GM12878 (cell line): ENCODE results near the gene DAPK3. TPM values are rescaled to one million over a fixed set of nuclear protein-coding genes. Genes with fewer than 3 reads are reported as not detected.

ENCODE experiments used
- ATAC-seq: fragments of 200-7000 bp; cut with Tn5 transposase; 3 replicates; pipeline ENCODE4 v1.9.1; 2020; ENCODE audit warnings: mild to moderate bottlenecking, moderate library complexity
- BruUV-seq: library from RNA; stranded (reverse); fragments of 400-500 nt; replicated peaks from 2 replicates; lab custom pipeline; 2021; lab: Mats Ljungman, UMichigan
- CTCF ChIA-PET: fragments of 300-600 bp; sonication (Branson Sonifier 250); formaldehyde crosslinking; extraction: SDS; loops from one replicate; lab custom pipeline; 2021; ENCODE audit warnings: inconsistent platforms; lab: Yijun Ruan, JAX
- POLR2A ChIA-PET: fragments of 350-600 bp; formaldehyde crosslinking; extraction: SDS; loops from one replicate; lab custom pipeline; 2021; ENCODE audit warnings: inconsistent platforms; lab: Charles Lee
- RAD21 ChIA-PET: fragments of 300-600 bp; sonication (Branson Sonifier 250); formaldehyde crosslinking; loops from one replicate; lab custom pipeline; 2023; ENCODE audit warnings: antibody characterized with exemption; ENCODE audit not compliant: unreplicated experiment; lab: Charles Lee
- SMC1A ChIA-PET: fragments of 300-600 bp; sonication (Branson Sonifier 250); formaldehyde crosslinking; loops from one replicate; lab custom pipeline; 2023; ENCODE audit not compliant: unreplicated experiment, uncharacterized antibody; lab: Charles Lee
- DNase-seq: peaks from one replicate; pipeline ENCODE4 v3.0.0-alpha.2; 2011; ENCODE audit warnings: low read depth, low spot score
- FAIRE-seq: peaks from 3 replicates; lab custom pipeline; 2011; peaks lifted over from hg19 to GRCh38; lab: Jason Lieb, UNC
- H2AFZ ChIP-seq: 2 replicates; pipeline ENCODE4 v1.6.0; 2011; ENCODE audit warnings: low read depth, low read length, control low read depth; ENCODE audit not compliant: control insufficient read depth
- H3K27ac ChIP-seq: 2 replicates; pipeline ENCODE4 v1.5.1; 2011; ENCODE audit warnings: control low read depth; ENCODE audit not compliant: control insufficient read depth, insufficient read depth
- H3K27me3 ChIP-seq, 2 experiments: replicated peaks in 1 of 2; 2 replicates each; pipeline versions ENCODE4 v1.6.0 to v1.6.1; 2011; ENCODE audit warnings: low read length in 1 of 2; ENCODE audit not compliant: control insufficient read depth in 2 of 2, insufficient read depth in 2 of 2
- H3K36me3 ChIP-seq, 2 experiments: 2 replicates each; pipeline ENCODE4 v1.5.1; 2011; ENCODE audit warnings: low read length in 1 of 2; ENCODE audit not compliant: control insufficient read depth in 2 of 2, insufficient read depth in 2 of 2
- H3K4me1 ChIP-seq: 2 replicates; pipeline ENCODE4 v1.6.1; 2011; ENCODE audit warnings: mild to moderate bottlenecking, low read length, moderate library complexity, mixed read lengths; ENCODE audit not compliant: control insufficient read depth, insufficient read depth
- H3K4me2 ChIP-seq: 2 replicates; pipeline ENCODE4 v1.6.0; 2011; ENCODE audit warnings: control low read depth; ENCODE audit not compliant: control insufficient read depth, insufficient read depth
- H3K4me3 ChIP-seq: fragments of 200-600 bp; sonication (generic); 2 replicates; pipeline ENCODE4 v1.5.1; 2016
- H3K79me2 ChIP-seq: 2 replicates; pipeline ENCODE4 v1.6.0; 2011; ENCODE audit warnings: low read length; ENCODE audit not compliant: control insufficient read depth, insufficient read depth
- H3K9ac ChIP-seq: 2 replicates; pipeline ENCODE4 v1.8.0; 2011; ENCODE audit warnings: low read length, control low read depth, mixed read lengths; ENCODE audit not compliant: control insufficient read depth, insufficient read depth
- H3K9me3 ChIP-seq: replicated peaks from 3 replicates; pipeline ENCODE4 v1.5.1; 2011; ENCODE audit warnings: mild to moderate bottlenecking, low read length; ENCODE audit not compliant: control insufficient read depth, insufficient read depth
- H4K20me1 ChIP-seq: 2 replicates; pipeline ENCODE4 v1.6.0; 2011; ENCODE audit not compliant: control insufficient read depth, insufficient read depth
- ELK1 ChIP-seq: IDR thresholded peaks from 2 replicates; pipeline ENCODE4 v1.6.1; 2012; ENCODE audit warnings: low read depth, low read length, improper control_type of control experiment
- ZNF24 ChIP-seq: fragments of 450-650 bp; IDR thresholded peaks from 2 replicates; pipeline ENCODE4 v1.6.1; 2017; ENCODE audit warnings: antibody characterized with exemption, mild to moderate bottlenecking
- WGBS: methylation state at CpG from one replicate; pipeline ENCODE4 v1.1.6; 2016; ENCODE audit warnings: low lambda C conversion rate; ENCODE audit not compliant: insufficient replicate concordance, insufficient coverage; ENCODE audit errors: missing lambda C conversion rate; 5-methylcytosine and 5-hydroxymethylcytosine counted together
- in situ Hi-C: fragments of 300-500 bp; cut with MboI; formaldehyde crosslinking; loops from 9 replicates; pipeline ENCODE4 v1.14.3; 2018; ENCODE audit warnings: mixed read lengths
- intact Hi-C: fragments of 100-400 bp; cut with micrococcal nuclease; formaldehyde crosslinking; loops from one replicate; pipeline ENCODE4 v1.14.2; 2022; ENCODE audit not compliant: unreplicated experiment
- polyA plus RNA-seq, 11 experiments: library from polyadenylated mRNA; depleted of rRNA in 4 of 11; unstranded in 6 of 11; stranded (reverse) in 5 of 11; fragments of >200 nt; fragmentation: Nextera tagmentation in 4 of 11; fragmentation: Illumina TruSeq in 1 of 11; extraction: Ambion mirVana in 4 of 11; extraction: Trizol in 1 of 11; gene quantifications; 1 replicate in 1 of 11; 2 replicates in 10 of 11; pipeline versions ENCODE4 v1.2.1 to v1.2.3, GENCODE V29; 2011 to 2016; ENCODE audit warnings: inconsistent platforms in 2 of 11, missing spikeins in 2 of 11, low read depth in 1 of 11
- total RNA-seq, 4 experiments: library from RNA; depleted of rRNA in 3 of 4; stranded (reverse); fragments of >200 nt in 3 of 4; fragmentation: Illumina TruSeq in 1 of 4; extraction: Trizol in 1 of 4; gene quantifications; 2 replicates each; pipeline versions ENCODE4 v1.2.1 to v1.2.3, GENCODE V29; 2013 to 2021

DAPK3 gene
- total and polyA plus RNA-seq, 10 of the 15 experiments (the other 5 are each of a cell fraction or from before 2014, with no cell fraction given): 0.13 to 46.4 (median 24.8) TPM

GRCh38 chr19:3969435-3970312 is 1.2 kb downstream of the DAPK3 start:
- peak overlapping the region; percentile 89 for H3K9ac ChIP-seq
- no peak for FAIRE-seq
- RAD21 ChIA-PET: interaction anchor here (0.5 to 1.0 kb wide), 2 partner anchors 18 to 629 kb away, joined by 3 to 4 read pairs; no protein-coding TSS in a partner anchor
- CTCF ChIA-PET: interaction anchor here (1.2 to 1.5 kb wide), 2 partner anchors 18 to 238 kb away, joined by 4 to 6 read pairs; no protein-coding TSS in a partner anchor
- peak overlapping the region; percentile 62 for H3K4me2 ChIP-seq
- 55% methylated on average over 23 of the region's 23 CpGs for WGBS
- H3K27me3 ChIP-seq: no peaks in the 10 kb centered on the region
- in situ Hi-C loops: no loop called here
- no peak for ATAC-seq
- no peak for DNase-seq
- TSS peak; percentile 53 for BruUV-seq
- peaks cover 0 to 3% of the 10 kb centered on the region in 2 experiments; a peak in 3 of 4 replicates for H3K36me3 ChIP-seq
- no peak for TF ChIP-seq ZNF24
- TF ChIP-seq ELK1: no peak
- TF ChIP-seq, all 136 proteins: peak for 0
- Histone ChIP-seq H4K20me1 (no peaks in the 10 kb centered on the region; the same call in 1 of the 2 replicates), H3K79me2 (peaks cover 18% of the 10 kb centered on the region), H3K4me1 (peaks cover 3% of the 10 kb centered on the region), H3K27ac (peak overlapping the region; percentile 42; the same call in 1 of the 2 replicates), H3K4me3 (peak overlapping the region; percentile 90), H2AFZ (no peak overlapping the region), H3K9me3 (no peaks in the 10 kb centered on the region)
- intact Hi-C loops: no loop called here
- ChIA-PET SMC1A (interaction anchor here (1.3 kb wide), 1 partner anchor 16 kb away, joined by 5 read pairs; the partner anchor contains the start of gene EEF2), POLR2A (interaction anchor here (0.7 to 3.3 kb wide), 4 partner anchors 16 to 208 kb away, joined by 3 to 12 read pairs (median 6); partner anchors contain the start of genes APBA3 and EEF2)
